GM10266 (cell line): ENCODE measurements around the gene GRK5.

Source experiments
- DNase-seq: peaks from one replicate; pipeline ENCODE4 v3.0.0; 2012; ENCODE audit errors: extremely low spot score
- TF ChIP-seq, protein P1 (sequence below): IDR thresholded peaks from 2 replicates; pipeline ENCODE4 v1.5.1; 2012; ENCODE audit warnings: mild to moderate bottlenecking, low read depth; ENCODE audit not compliant: control insufficient read depth, insufficient read depth; ENCODE audit errors: missing control alignments

The GRK5 gene

DNA sequence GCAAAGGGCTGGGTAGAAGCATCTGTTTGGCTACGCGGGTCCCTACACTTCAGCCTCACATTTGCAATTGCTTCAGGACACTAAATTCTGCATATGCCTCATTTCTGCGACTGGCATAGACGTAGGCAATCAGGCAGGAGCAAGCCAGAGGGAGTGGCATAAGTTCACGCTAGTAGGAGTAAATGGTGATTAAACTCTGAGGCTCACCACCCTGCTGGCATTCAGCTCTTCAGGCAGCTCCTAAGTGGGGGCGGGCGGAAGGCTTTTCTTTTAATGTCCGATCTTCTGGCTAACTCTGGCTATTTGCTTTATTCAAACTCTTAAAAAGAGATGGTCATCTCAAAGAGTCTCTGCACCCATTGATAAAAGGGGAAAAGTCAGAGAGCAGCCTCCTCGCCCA, 289.9 kb downstream of the GRK5 start:
- no peak for DNase-seq
- TF ChIP-seq, protein P1, sequence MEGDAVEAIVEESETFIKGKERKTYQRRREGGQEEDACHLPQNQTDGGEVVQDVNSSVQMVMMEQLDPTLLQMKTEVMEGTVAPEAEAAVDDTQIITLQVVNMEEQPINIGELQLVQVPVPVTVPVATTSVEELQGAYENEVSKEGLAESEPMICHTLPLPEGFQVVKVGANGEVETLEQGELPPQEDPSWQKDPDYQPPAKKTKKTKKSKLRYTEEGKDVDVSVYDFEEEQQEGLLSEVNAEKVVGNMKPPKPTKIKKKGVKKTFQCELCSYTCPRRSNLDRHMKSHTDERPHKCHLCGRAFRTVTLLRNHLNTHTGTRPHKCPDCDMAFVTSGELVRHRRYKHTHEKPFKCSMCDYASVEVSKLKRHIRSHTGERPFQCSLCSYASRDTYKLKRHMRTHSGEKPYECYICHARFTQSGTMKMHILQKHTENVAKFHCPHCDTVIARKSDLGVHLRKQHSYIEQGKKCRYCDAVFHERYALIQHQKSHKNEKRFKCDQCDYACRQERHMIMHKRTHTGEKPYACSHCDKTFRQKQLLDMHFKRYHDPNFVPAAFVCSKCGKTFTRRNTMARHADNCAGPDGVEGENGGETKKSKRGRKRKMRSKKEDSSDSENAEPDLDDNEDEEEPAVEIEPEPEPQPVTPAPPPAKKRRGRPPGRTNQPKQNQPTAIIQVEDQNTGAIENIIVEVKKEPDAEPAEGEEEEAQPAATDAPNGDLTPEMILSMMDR, result no peak

DNA sequence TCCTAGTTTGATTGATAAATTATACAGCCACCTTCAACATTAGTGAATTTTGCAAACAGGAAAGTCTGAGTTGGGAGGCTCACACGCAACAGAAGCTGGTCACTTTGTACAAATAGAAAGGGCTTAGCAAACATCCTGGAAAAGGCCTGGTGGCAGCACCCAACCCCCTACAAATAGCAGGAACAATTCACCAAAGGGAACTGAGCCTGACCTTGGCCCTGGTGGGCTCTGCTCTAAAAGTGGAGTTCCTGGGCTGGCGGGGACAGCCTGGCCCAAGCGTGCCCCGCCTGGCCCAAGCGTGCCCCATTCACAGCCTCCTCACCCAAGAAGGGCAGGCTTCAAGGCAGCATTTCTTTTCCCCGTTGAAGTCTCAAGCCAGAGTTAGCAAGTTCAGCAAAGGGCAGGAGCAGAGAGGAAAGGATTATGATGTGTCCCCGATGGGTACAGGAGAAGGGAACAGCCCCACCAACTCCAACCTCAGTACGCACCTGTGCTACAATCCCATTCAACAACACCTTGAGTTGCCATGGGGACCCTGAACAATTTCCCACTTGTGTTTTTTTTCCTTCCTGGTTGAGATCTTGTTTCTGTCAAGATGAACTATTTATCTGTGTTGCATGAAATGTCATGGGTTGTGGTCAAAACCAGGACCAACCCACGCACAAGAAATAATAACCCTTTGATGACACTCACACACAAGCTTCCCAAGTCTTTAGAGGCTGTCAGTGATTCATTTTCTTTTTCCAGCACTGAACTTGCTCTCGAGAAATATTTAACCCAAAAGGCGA, 291.7 kb downstream of the GRK5 start:
- TF ChIP-seq, protein P1, result no peak
- DNase-seq, result peak; percentile 29

DNA sequence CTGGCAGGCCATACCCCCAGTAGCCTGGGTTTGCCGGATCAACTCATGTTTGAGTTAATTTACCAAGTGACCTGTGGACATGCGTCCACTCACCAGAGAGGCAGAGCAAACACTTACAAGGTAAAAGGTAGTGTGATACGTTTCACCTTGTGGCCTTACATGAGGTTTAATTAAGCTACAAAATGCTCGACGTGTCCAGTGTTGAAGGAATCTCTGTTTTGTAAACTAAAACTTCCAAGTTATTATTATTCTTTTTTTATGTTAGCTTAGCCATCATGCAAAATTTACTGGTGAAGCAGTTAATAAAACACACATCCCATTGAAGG, 292.3 kb downstream of the GRK5 start:
- no peak for DNase-seq
- TF ChIP-seq, protein P1, result no peak

DNA sequence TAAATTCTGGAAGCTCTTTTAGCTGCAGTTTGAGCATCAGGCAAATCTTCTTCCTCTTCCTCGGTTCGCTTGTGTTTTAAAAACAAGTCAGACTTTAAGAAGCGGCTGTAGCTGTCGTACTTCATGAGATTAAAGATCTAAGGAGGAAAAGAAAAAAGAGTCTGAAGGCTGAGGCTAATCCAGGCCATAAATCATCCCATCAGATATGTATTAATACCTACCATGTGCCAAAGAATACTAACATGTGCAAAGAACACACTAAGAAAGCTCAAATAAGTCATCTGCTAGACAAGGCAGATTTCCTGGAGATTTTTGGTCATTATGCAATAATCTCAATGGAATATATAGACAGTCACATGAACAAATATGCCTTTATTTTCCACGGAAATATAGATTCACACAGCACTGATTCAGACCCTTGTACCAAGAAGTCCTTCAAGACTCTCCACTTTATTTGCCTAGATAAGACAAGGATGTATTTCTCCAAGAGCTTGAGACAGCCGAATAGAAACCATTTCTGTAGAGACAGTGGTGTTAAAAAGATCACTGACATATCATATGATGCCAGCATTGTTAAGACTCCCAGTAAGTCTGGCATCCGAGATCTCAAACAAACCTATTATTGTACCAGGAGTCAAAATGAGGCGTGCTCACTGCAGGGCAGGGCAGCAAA, 292.9 kb downstream of the GRK5 start:
- no peak for DNase-seq

DNA sequence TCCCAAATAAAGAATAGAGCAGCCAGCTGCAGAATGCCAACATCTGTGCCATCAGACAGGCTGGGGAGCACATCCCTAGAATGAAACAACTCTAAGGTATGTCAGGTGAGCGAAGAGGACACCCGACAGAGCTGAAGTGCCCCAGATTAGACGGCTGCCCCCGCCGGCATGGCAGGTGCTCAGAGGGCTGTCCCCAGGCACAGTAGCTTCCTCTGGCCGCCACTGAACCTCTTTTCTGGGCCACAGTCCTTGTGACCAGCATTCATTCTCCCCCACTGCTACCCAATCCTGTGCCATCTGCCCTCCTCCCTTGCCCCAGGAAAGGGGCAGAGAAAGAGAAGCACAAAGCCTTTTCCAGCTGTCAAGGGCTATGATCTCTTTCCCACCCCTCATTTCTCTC, 293.4 kb downstream of the GRK5 start:
- TF ChIP-seq, protein P1, result no peak

More for the DNA sequence above, 292.9 kb downstream of the GRK5 start:
- TF ChIP-seq, protein P1, result no peak

DNA sequence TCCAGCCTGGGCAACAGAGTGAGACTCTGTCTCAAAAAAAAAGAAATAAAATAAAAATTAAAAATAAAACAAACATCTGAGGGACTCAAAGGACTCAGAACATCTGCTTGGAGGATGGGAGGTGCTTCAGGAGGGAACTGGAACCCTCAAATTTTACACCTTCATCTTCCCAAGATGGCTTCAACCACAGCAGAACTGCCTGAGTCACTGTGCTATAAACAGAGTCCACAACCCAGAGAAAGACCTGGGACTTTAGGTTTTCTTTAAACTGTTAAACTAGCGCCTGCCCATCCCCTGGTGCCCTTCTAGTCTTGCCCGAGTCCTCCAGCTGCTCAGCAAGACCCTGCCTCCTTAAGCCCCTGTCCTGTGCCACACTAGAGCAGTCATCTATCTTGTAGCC, 294.3 kb downstream of the GRK5 start:
- peak; percentile 30 for DNase-seq
- TF ChIP-seq, protein P1, result no peak

More for the DNA sequence above, 293.4 kb downstream of the GRK5 start:
- no peak for DNase-seq

DNA sequence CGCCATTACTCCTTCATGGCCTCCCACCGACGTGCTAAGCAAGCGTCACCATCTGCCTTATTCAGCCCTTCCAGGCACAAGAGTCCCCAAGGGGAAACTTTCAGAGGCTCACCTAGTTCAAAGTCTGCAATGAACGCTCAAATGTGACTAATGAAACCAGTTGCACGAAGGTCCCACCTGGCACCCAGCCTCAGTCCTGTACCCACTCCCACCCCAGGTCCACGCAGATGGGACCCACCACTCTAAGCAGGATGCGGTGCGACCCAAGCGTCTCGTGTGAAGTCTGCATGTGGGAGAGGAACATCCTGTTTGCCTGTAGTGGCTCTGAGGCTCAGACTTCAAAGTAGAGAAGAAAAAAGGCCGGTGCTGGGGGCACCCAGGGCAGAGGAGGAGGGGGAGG, 294.8 kb downstream of the GRK5 start:
- TF ChIP-seq, protein P1, result no peak
- DNase-seq, result peak; percentile 34
